Measurements from ENCODE around the gene CISD3. TPM values are rescaled to one million over a fixed set of nuclear protein-coding genes. Genes with fewer than 3 reads are reported as not detected.

The CISD3 gene
- total and polyA plus RNA-seq, 2 donors (not counting 1 experiment from before 2014, with no cell fraction given) = 5.0 to 11.3 TPM

DNA sequence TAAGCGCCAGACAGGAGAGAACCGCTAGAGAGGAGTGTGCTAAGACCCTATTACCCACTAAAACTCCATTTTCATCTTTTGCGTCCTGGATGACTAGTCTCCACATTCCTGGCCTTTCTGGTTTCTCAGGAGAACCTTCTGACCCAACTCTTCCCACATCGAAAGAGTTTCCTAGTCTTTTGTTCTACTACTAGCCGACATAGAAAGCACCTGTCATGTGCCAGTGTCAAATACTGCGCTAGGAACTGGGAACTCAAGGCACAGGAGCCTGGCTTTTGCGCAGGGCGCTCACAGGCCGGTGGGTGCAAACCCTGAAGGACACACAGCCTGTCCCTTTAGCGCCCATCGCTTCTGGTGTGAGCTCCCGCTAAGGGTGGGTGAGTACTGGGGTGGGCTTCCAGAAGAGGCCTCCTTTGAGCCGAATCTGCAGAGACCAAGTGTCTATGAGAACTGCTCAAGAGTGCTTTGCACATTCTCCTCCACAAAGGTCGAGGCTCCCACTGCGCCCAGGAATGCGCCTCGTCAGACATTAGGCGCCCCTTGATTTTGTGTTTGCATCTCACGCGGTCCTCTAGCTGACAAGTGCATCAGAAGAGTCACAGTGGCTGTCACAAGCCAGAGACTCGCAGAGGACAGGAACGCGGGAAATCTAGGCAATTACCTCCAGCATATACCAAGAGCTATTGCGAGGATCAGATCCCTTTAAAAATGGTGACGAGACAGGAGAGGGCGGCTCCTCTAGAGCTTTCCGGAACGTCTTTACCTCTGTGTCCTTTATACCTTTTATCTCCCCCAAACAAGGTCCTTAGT lies 20.4 kb downstream of the CISD3 start:
- peak overlapping the region in 2 of 5 experiments; percentile 41 to 57 for H3K4me3 ChIP-seq (ENCODE audit: control extremely low read depth in 1 of 5, extremely low read depth in 1 of 5, insufficient read depth in 1 of 5, low read depth in 2 of 5, low read length in 4 of 5)
- H3K79me2 ChIP-seq (ENCODE audit: control insufficient read depth, insufficient read depth, low read length) = peaks cover 33% of the 10 kb centered on the region
- Mint-ChIP-seq H3K4me1 (peaks cover 56% of the 10 kb centered on the region), H3K27ac (peak overlapping the region; percentile 93), H3K4me3 (peak overlapping the region; percentile 94), H3K27me3 (peaks cover 33% of the 10 kb centered on the region), H3K9me3 (ENCODE audit: insufficient read depth) (no peaks in the 10 kb centered on the region)
- WGBS (ENCODE audit: insufficient coverage) = 11% methylated on average over 24 of the region's 28 CpGs
- ChIA-PET POLR2A (interaction anchor here (0.9 kb wide), 1 partner anchor 77 kb away, joined by 3 read pairs; no protein-coding TSS in a partner anchor), CTCF (interaction anchor here (0.9 to 2.6 kb wide), 2 partner anchors 16 to 74 kb away, joined by 4 to 9 read pairs; no protein-coding TSS in a partner anchor)
- H3K27me3 ChIP-seq (replicated peaks in 1 of 4; ENCODE audit: control extremely low read depth in 1 of 4, control insufficient read depth in 3 of 4, insufficient read depth in 4 of 4, low read length in 3 of 4) = peaks cover 0 to 50% (median 25%) of the 10 kb centered on the region in 4 experiments
- ATAC-seq (ENCODE audit: low read depth) (no peak), DNase-seq (peak; percentile 57)
- H3K4me1 ChIP-seq (ENCODE audit: control insufficient read depth in 2 of 2, insufficient read depth in 2 of 2, low read length in 2 of 2) = peaks cover 67 to 77% of the 10 kb centered on the region in 2 donors
- H2AFZ ChIP-seq (ENCODE audit: insufficient read depth, low read depth, low read length, poor library complexity, severe bottlenecking) = no peak overlapping the region
- TF ChIP-seq, protein P1, sequence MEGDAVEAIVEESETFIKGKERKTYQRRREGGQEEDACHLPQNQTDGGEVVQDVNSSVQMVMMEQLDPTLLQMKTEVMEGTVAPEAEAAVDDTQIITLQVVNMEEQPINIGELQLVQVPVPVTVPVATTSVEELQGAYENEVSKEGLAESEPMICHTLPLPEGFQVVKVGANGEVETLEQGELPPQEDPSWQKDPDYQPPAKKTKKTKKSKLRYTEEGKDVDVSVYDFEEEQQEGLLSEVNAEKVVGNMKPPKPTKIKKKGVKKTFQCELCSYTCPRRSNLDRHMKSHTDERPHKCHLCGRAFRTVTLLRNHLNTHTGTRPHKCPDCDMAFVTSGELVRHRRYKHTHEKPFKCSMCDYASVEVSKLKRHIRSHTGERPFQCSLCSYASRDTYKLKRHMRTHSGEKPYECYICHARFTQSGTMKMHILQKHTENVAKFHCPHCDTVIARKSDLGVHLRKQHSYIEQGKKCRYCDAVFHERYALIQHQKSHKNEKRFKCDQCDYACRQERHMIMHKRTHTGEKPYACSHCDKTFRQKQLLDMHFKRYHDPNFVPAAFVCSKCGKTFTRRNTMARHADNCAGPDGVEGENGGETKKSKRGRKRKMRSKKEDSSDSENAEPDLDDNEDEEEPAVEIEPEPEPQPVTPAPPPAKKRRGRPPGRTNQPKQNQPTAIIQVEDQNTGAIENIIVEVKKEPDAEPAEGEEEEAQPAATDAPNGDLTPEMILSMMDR (IDR thresholded peaks at IDR 0.05) = no peak
- no peak for TF ChIP-seq EZH2 (IDR thresholded peaks at IDR 0.05; ENCODE audit: borderline replicate concordance, insufficient read depth, low read depth, low read length, poor library complexity, severe bottlenecking)
- intact Hi-C loops (cut with micrococcal nuclease) = loop anchor here (1.0 to 5.0 kb wide), 2 partner anchors 193 to 404 kb away; no protein-coding TSS in a partner anchor
- H3K4me2 ChIP-seq (replicated peaks; ENCODE audit: low read depth, low read length, poor library complexity, severe bottlenecking) = peak overlapping the region; percentile 79
- H3K36me3 ChIP-seq (replicated peaks in 1 of 2; ENCODE audit: control extremely low read depth in 1 of 2, control insufficient read depth in 1 of 2, extremely low read depth in 1 of 2, insufficient read depth in 2 of 2, low read length in 1 of 2) = peaks cover 0 to 8% of the 10 kb centered on the region in 2 experiments
- H4K20me1 ChIP-seq (ENCODE audit: control insufficient read depth, insufficient read depth, low read length, poor library complexity, severe bottlenecking) = peaks cover 36% of the 10 kb centered on the region
- no peak overlapping the region for H3K27ac ChIP-seq (ENCODE audit: low read length in 2 of 2)
- H3K9ac ChIP-seq (ENCODE audit: low read length) = no peak overlapping the region
- peaks cover 0 to 9% (median 0%) of the 10 kb centered on the region in 3 donors for H3K9me3 ChIP-seq (ENCODE audit: control extremely low read depth in 1 of 3, control insufficient read depth in 2 of 3, insufficient read depth in 1 of 3, low read length in 2 of 3)
